ENCODE measurements around the gene FMR1. TPM values are rescaled to one million over a fixed set of nuclear protein-coding genes. Genes with fewer than 3 reads are reported as not detected.

The FMR1 gene
- total and polyA plus RNA-seq, 8 donors = 11.9 to 175 (median 21.4) TPM

DNA sequence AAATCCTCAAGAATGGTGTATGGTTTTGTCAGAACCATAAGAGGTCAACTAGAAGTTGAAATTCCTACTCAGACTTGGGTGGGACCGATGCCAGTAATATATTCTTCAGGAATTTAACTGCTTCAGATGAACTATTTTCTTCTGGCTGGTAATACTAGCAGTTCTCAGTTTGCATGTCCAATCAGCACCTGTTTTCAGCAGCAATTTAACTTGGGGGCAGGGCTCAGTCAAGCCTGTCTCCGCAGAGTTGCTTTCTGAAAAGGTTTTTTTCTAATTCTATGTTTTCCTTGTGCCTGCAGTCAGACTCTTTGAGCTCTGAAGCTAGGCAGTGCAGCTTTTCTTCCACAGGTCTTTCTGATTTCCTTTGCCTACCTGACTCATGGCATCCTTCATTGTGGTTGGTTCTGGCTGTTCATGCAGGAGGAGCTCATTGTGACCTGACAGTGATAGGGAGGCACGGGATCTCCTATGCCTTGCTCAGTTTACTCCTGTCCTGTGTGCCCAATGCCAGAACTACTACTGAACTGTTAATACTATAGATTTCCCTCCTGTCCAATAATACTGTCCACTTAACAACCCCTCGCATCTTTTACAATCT lies 17.3 kb upstream of the FMR1 start:
- no peaks in the 10 kb centered on the region for H3K36me3 ChIP-seq
- DNase-seq = peak in 1 of 2 donors; percentile 44
- TF ChIP-seq, protein P1, sequence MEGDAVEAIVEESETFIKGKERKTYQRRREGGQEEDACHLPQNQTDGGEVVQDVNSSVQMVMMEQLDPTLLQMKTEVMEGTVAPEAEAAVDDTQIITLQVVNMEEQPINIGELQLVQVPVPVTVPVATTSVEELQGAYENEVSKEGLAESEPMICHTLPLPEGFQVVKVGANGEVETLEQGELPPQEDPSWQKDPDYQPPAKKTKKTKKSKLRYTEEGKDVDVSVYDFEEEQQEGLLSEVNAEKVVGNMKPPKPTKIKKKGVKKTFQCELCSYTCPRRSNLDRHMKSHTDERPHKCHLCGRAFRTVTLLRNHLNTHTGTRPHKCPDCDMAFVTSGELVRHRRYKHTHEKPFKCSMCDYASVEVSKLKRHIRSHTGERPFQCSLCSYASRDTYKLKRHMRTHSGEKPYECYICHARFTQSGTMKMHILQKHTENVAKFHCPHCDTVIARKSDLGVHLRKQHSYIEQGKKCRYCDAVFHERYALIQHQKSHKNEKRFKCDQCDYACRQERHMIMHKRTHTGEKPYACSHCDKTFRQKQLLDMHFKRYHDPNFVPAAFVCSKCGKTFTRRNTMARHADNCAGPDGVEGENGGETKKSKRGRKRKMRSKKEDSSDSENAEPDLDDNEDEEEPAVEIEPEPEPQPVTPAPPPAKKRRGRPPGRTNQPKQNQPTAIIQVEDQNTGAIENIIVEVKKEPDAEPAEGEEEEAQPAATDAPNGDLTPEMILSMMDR (IDR thresholded peaks at IDR 0.05) = no peak
- no peak for TF ChIP-seq POLR2AphosphoS5 (IDR thresholded peaks at IDR 0.05)
- TF ChIP-seq POLR2A (IDR thresholded peaks at IDR 0.05) = no peak
- TF ChIP-seq EP300 (IDR thresholded peaks at IDR 0.05) = no peak
- intact Hi-C loops (cut with DNase I; ENCODE audit: low total_unique reads) = no loop called here
- WGBS, 5 donors = 35 to 52% (median 43%) methylated on average over 4 of the region's 4 CpGs
- no peak overlapping the region for H3K27ac ChIP-seq
- H3K9me3 ChIP-seq = peaks cover 0 to 9% (median 0%) of the 10 kb centered on the region in 4 donors
- H3K27me3 ChIP-seq = no peaks in the 10 kb centered on the region
- no peaks in the 10 kb centered on the region for H3K4me1 ChIP-seq
- H3K4me3 ChIP-seq = no peak overlapping the region

DNA sequence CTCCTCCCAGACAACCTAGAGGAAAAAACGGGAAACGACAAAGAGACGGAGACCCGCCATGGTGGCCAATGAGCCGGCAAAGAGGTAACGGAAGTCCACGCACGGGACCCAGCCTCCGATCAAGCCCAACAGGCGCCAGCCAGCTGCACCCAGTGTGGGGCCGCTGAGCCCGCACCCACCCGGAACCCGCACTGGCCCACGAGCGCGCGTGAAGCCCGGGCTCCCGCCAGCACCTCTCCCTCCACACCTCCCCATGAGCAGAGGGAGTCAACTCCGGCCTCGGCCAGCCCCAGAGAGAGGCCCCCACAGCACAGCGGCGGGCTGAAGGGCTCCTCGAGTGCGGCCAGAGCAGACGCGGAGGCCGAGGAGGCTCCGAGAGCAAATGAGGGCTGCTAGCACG lies 14.6 kb upstream of the FMR1 start:
- TF ChIP-seq, protein P1 (IDR thresholded peaks at IDR 0.05) = no peak
- TF ChIP-seq EP300 (IDR thresholded peaks at IDR 0.05) (no peak), POLR2A (IDR thresholded peaks at IDR 0.05) (no peak)
- no peak for DNase-seq

DNA sequence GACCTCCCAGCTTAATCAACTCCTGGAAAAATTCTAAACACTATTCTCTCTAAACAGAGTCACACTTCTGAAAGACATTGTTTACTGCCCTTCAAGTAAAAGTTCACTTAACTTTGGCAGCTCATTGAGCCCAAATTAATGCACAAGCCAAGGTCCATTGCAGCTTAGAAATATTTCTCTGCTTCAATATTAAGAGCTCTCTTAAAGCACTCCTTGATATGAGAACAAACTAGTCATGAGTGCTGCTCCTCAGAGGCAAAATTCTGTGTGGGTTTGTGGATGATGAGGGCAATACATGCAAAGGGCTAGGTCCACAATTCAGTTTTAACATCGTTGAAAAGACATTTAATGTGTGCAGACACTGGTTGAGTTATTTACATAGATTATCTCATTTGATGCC lies 12.8 kb upstream of the FMR1 start:
- intact Hi-C loops (cut with DNase I; ENCODE audit: low total_unique reads) = no loop called here
- Histone ChIP-seq H3K9me3 (peaks cover 0 to 9% (median 0%) of the 10 kb centered on the region in 4 donors), H3K27ac (no peak overlapping the region), H3K36me3 (no peaks in the 10 kb centered on the region), H3K4me3 (no peak overlapping the region), H3K27me3 (no peaks in the 10 kb centered on the region), H3K4me1 (no peaks in the 10 kb centered on the region)
- TF ChIP-seq POLR2A (IDR thresholded peaks at IDR 0.05) (no peak), EP300 (IDR thresholded peaks at IDR 0.05) (no peak), POLR2AphosphoS5 (IDR thresholded peaks at IDR 0.05) (no peak)
- TF ChIP-seq, protein P1 (IDR thresholded peaks at IDR 0.05) = no peak
- WGBS, 5 donors = 13 to 50% (median 36%) methylated on average over 1 of the region's 1 CpG
- DNase-seq = no peak

More for the DNA sequence above, 14.6 kb upstream of the FMR1 start:
- H3K27me3 ChIP-seq = no peaks in the 10 kb centered on the region
- 92 to 98% (median 96%) methylated on average over 15 to 31 of the region's 31 CpGs for WGBS, 5 donors
- peaks cover 0 to 9% (median 0%) of the 10 kb centered on the region in 4 donors for H3K9me3 ChIP-seq
- H3K4me3 ChIP-seq = no peak overlapping the region
- H3K27ac ChIP-seq = no peak overlapping the region
- H3K4me1 ChIP-seq = no peaks in the 10 kb centered on the region
- intact Hi-C loops (cut with DNase I; ENCODE audit: low total_unique reads) = no loop called here
- no peaks in the 10 kb centered on the region for H3K36me3 ChIP-seq

DNA sequence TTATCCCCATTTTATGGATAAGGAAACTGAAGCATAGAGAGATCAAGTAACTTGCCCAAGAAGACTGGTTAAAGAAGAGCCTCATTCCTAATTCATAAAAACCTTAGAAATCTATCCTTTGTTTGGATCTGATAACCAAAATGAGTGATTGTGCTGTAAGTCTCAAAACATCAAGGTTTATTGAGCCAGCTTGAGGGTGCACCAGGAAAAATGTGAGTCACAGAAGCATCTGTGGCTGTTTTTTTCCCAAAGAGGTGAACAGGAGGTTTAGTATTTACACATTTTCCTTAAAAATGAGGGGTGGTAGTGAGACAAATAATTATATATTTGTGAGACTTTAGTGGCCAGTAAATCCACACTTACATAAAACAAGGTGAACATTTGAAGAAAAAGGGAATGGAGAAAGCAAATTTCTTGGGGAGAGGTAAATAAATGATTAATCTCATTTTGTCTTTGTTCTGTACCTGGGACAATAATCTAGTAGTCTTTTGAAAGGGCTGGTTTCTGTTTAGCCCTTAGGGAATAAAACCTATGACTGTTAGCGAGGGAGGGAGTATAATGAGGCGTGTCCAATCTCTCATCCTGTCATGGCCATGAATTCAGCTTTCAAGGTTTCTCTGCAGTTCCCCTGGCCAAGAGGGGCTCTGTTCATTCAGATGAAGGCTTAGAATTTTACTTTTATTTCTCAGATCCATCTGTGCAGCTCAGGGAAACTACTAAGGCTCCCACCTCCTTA lies 12.2 kb upstream of the FMR1 start:
- DNase-seq = no peak
- H3K27me3 ChIP-seq = no peaks in the 10 kb centered on the region
- WGBS, 5 donors = 66 to 94% (median 89%) methylated on average over 2 of the region's 2 CpGs
- peaks cover 0 to 9% (median 0%) of the 10 kb centered on the region in 4 donors for H3K9me3 ChIP-seq
- TF ChIP-seq POLR2AphosphoS5 (IDR thresholded peaks at IDR 0.05) = no peak
- TF ChIP-seq EP300 (IDR thresholded peaks at IDR 0.05) = no peak
- H3K27ac ChIP-seq = no peak overlapping the region
- no peak overlapping the region for H3K4me3 ChIP-seq
- intact Hi-C loops (cut with DNase I; ENCODE audit: low total_unique reads) = no loop called here
- H3K4me1 ChIP-seq = no peaks in the 10 kb centered on the region
- H3K36me3 ChIP-seq = no peaks in the 10 kb centered on the region

DNA sequence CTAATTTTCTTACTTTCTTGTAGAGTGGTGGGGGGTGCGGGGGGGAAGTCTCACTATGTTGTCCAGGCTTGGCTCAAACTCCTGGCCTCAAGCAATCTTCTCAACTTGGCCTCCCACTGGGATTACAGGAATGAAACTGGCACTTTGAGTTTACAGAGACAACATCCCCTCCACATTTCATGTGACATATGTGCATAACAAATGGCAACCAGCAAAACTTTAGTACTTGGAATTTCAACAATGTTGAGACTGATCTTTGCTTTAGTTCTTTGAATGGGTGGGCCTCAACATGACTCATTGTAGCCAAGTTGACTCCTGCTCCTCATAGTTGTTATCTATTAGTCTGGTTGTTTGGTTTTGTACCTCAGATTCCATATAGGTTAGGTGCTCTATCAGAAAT lies 11.4 kb upstream of the FMR1 start:
- H3K4me3 ChIP-seq = no peak overlapping the region
- H3K36me3 ChIP-seq = no peaks in the 10 kb centered on the region
- H3K9me3 ChIP-seq = peaks cover 0 to 9% (median 0%) of the 10 kb centered on the region in 4 donors
- no peak overlapping the region for H3K27ac ChIP-seq
- DNase-seq = no peak
- intact Hi-C loops (cut with DNase I; ENCODE audit: low total_unique reads) = no loop called here
- H3K4me1 ChIP-seq = no peaks in the 10 kb centered on the region
- WGBS, 5 donors = 40 to 100% (median 100%) methylated on average over 1 of the region's 1 CpG
- TF ChIP-seq POLR2AphosphoS5 (IDR thresholded peaks at IDR 0.05) (no peak), EP300 (IDR thresholded peaks at IDR 0.05) (no peak), POLR2A (IDR thresholded peaks at IDR 0.05) (no peak)
- TF ChIP-seq, protein P1 (IDR thresholded peaks at IDR 0.05) = no peak
- H3K27me3 ChIP-seq = no peaks in the 10 kb centered on the region
